T1000 (cell line): Measurements from ENCODE around the gene NTHL1.
"Not testable (repeated sequence)": the region's sequence is repeated elsewhere in the genome, so short reads cannot be mapped to it uniquely, and the experiment has no call there.

ENCODE experiments used
- DNase-seq: peaks from one replicate; lab custom pipeline; 2025; ENCODE audit warnings: mixed read lengths; lab: John Stamatoyannopoulos, UW

The NTHL1 gene

DNA sequence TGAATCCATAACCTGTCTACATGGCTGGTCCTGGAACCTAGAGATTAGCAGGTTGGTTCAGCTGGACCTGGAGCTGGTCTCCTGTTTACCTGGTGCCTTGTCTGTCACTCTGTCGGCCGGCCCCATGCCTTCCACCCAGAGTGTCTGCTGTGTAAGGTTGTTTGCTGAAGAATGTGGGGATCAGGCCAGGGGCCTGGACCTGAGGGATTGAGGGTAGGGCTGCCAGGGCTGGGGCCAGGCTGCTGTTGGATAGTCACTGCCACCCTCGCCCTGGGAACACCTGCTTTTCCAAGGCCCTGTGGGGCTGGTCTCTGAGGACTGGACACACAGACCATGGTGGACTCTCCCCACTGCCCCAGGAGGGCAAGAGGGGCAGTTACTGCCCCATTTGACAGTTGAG is 19.5 kb downstream of the NTHL1 start:
- DNase-seq, result no peak

DNA sequence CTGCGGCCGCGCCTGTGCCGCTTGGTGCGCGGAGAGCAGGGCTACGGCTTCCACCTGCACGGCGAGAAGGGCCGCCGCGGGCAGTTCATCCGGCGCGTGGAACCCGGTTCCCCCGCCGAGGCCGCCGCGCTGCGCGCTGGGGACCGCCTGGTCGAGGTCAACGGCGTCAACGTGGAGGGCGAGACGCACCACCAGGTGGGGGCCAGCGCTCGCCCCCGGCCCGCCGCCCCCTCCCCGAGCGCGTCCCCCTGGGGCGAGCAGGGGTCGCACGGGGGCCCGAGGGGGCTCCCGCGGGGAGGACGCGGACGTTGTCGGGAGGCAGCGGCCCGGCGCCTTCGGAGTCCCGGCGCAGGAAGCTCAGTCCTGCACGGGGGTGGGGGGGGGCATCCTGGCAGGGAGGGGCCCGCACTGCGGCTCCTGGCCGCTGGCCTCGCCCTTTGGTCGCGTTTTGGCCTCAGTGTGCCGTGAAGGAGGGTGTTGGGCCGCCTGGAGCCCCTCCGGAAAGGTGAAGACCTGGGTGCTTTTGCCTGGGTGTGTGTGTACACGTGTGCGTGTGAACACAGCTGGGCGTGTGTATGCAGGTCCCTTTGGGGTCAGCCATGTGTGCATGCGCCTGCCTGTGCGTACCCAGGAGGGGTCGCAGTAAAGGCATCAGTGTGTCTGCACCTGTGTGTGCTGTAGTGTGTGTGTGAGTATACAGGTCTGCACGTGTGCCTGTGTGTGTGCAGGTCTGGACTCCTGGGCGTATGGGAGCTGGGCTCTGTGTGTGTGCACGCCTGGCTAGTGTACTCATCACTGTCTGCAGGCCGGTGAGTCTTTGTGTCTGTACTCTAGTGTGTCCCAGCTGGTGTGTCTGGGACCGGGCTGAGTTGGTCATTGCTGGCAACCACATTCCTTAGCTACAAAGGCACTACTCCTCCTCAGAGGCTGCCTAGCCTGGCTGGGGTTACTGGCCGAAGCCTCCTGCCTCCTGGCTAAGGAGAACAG is 20.3 kb downstream of the NTHL1 start:
- no peak for DNase-seq

DNA sequence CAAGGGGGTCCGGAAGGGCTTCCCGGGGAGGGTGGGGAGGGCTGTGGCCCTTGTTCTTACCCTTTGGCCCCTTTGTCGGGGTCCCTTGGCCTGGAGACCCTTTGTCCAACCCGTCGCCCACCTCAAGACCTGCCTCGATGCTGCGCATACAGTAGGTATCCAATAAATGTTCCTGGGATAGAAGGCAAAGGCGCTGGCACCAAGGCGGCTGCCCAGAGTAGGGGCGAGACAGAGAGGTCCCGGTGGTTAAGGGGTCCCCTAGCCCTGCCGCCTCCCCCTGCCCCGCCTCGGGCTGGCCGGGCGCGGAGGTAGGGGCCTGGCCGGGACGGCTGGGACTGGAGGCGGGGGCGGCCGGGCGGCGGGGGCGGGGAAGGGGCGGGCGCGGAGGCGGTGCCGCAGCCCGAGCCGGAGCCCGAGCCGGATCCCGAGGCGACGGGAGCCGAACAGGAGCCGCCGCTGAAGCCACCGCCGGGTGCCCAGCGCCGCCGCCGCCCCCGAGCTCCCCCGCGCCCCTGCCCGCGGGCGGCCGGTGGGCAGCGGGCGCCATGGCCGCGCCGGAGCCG is 21.1 kb downstream of the NTHL1 start, which contains the start of gene NHERF2:
Gene NHERF2 (plus strand): TSS at position 442 of the 563 bp plus-strand sequence. CDS start 104 bp downstream, at position 546.
- peak; percentile 27 for DNase-seq

DNA sequence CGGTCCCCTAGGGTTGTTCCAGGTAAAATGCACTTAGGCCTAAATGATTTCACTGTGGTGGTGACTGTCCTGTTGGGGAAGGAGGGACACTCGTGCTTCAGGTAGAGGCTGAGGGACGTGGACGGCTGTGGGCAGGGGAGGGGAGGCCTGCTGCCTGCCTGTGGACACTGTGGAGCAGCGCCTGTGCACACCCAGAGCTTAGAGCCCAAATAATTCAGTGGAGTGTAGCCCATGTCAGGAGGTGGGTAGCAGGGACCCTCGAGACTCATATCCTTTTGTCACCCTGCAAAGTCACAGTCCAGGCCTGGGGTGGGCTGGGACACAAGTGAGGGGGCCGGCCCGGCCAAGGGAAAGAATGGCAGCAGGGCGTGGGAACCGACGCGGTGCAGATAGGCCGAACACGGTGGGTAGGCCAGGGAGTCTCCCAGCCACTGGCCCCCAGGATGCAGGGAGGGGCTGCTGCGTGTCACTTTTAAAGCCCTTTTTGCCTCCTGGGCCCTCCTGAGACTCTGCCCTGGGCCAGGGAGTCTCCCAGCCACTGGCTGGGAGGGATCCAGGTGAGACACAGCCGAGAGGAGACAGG is 21.7 kb downstream of the NTHL1 start:
- no peak for DNase-seq

DNA sequence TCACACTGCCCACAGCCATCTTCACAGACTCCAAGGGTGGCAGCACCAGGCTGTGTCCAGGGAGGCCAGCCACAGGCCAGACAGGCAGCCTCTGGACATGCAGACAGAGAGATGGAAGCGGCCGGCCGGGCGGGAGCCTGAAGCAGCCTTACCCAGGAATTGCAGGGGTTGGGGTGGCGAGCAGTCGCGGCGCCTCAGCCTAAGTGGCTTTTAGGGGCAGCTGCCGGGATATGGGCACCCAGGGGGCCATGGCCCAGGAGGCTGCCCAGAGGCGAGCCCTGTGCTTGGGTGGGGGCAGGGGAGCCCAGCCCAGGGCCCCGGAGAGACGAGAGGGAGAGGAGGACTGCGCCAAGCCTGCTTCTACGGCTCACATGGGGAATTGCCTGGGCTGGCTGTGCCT is 22.4 kb downstream of the NTHL1 start:
- DNase-seq, result no peak

DNA sequence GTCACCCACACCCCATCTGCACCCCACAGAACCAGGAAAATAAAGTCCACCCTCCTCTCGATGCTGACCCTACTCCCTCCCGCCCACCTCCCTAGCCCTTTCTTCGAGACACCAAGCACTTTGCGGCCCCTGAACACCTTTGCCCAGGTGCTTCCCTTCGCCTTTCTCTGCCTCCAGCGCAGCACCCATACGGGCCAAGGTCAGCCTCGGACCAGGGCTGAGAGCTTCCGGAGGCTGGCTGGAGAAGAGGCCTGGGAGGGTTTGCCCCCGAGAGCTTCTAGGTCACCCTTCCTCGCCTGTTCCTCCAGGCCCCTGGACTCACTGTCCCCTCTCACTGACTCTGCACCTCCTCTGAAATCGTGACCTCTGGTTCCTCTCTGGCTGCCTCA is 23.6 kb downstream of the NTHL1 start:
- no peak for DNase-seq

DNA sequence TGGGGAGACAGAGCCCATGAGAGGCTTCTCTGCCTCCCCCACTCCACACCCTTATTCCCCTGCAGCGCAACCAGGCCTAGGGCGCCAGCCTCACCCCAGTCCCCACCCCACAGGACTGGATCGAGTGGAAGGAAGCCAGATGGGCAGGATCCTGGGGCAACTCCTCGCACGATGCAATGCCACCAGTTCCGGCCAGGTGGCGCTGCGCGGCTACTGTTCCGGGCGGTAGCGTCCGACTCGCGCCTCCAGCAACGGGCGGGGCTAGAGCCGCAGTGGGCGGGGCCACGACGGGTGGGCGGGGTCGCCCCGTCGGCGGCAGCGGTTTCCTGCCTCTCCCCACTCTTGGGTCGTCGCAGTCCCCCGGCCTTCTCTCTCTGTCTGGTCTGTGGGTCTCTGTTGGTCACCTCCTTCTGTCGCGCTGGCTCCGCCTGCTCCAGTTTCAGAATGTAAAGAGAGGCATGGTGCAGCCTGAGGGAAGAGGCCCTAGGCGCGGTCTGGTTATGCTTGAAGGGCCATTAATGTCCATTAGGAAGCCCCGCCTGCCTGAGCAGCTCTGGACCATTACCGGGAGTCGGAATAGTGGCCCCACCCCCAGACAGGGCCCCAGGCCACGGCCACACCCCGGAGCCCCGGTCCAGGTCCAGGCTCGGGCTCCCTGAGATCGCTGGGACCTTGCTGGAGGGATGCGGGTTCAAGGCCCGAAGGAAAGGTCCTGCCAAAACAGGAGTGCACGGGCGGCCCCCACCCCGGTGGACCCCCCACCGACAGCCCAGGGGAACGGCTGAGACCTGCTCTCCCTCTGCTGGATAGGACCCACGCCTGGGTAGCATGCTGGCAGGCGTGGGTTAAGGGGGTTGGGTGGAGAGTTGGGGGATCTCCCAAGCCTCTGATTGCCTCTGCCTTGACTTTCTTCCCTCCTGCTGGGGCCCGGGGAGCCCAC is 24.3 kb downstream of the NTHL1 start:
- peak; percentile 93 for DNase-seq

DNA sequence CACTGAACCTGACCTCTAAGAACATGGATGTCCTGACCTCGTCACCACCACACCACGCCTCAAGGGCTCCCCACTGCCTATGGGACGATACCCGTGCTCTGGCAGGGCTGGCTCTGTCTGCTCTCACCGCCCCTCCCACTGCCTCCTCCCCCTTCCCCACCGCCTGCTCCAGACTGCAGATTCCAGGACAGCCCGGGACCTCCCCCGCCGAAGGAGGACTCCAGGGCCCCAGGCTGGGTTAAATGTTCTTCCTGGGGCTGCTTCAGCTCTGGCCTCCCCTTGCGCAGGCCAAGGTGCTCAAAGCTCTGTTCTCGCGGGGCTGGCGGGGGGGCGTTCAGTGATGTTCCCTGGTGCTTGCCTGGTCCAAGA is 24.9 kb downstream of the NTHL1 start:
- DNase-seq, result peak; percentile 81

DNA sequence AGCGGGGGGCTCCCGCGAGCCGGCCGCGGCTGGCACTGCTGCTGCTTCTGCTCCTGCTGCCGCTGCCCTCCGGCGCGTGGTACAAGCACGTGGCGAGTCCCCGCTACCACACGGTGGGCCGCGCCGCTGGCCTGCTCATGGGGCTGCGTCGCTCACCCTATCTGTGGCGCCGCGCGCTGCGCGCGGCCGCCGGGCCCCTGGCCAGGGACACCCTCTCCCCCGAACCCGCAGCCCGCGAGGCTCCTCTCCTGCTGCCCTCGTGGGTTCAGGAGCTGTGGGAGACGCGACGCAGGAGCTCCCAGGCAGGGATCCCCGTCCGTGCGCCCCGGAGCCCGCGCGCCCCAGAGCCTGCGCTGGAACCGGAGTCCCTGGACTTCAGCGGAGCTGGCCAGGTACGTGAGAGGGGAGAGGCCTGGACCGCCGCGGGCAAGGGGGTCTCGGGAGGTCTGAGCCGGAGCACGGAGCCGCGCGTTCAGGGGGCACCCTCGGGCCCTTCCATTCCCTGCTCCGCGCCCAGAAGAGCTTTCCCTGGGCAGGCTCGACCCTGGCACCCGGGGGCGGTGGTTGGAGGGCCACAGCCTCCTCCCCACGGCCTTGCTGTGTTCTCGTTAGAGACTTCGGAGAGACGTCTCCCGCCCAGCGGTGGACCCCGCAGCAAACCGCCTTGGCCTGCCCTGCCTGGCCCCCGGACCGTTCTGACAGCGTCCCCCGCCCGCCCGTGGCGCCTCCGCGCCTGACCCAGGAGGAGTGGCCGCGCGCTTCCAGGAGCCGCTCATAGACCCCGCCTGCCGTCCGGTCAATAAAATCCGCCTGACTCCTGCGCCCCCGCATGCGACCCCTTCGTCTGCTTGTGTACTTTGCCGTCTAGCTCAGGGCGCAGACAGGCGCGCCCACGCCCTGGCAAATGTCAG is 27.5 kb downstream of the NTHL1 start:
- DNase-seq, result no peak

DNA sequence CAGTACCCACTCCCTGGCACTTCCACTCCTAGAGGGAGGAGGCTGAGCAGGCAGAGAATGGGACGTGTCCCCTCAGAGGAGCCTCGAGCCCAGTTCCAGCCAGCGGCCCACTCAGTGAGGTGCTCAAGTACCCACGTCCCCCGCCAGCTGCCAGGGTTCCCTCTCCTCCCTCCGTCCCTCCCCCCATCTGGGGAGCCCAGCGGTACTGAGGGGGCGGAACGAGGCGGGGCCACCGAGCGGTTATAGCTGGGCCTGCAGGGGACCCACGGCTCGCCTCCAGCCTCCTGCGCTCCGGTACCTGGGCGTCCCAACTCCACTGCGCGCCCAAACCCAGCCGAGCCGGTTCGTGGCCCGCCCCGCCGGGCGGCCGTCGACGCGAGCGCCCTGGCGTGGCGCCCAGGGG is 28.1 kb downstream of the NTHL1 start, which contains the start of gene NPW:
Gene NPW (plus strand): TSS at position 268 of the 403 bp plus-strand sequence.
- DNase-seq, result no peak

DNA sequence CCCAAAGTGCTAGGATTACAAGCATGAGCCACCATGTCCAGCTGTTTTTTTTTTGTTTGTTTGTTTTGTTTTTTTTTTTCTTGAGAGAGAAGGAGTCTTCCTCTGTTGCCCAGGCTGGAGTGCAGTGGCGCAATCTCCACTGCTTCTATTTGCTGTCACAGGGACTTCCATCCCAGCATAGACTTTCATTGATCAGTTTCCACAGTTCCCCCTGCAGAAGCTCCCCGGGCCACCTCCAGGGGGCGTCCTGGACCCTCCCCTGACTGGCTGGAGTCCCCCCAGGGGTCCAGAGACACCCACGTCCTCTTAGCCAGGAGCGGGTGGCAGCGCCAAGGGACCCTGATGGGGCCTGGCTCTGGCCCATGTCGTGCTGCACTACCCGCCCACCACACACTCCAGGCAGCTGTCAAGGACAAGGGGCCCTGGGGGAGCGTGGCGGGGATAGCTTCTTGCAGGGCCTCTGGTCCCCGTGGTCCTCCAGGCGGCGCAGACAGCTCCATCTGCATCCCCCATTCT is 31.2 kb downstream of the NTHL1 start:
- no peak for DNase-seq

DNA sequence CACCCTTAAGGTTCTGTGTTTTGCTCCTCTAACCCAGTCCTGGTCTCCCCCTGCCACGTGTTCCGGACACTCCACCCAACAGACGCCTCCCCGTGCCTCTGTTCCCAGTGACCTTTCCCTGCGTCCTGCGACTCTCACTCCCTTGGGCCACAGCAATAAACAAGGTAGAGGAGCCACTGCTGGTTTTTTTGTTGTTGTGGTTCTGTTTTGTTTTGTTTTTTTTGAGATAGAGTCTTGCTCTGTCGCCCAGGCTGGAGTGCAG is 31.8 kb downstream of the NTHL1 start:
- no peak for DNase-seq

DNA sequence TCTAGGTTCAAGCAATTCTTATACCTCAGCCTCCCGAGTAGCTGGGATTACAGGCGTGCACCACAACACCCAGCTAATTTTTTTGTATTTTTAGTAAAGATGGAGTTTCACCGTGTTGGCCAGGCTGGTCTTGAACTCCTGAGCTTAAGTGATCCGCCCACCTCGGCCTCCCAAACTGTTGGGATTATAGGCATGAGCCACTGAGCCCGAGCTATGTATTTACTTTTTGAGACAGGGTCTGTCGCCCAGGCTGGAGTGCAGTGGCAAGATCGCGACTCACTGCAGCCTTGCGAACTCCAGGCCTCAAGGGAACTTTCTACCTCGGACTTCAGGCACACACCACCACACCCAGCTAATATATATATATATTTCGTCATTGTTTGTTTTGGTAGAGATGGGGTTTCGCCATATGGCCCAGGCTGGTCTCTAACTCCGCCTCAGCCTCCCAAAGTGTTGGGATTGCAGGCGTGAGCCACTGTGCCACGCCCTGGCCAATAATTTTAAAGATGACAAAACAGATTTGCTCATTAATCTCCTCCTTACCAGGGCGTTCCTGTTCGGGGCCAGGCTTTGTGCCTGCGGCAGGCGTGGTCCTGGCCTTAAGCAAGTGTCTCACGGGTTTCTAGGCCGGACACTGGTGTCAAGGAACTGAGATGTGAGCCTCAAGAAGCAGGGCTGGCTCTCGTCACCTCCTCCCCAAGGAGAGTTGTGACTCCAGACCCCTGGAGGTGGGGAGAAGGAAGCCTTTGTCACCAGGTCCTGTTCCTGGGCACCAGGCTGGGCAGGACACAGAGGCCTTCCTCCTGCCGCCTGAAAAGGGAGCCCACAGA is 32.3 kb downstream of the NTHL1 start:
- peak; percentile 69 for DNase-seq

DNA sequence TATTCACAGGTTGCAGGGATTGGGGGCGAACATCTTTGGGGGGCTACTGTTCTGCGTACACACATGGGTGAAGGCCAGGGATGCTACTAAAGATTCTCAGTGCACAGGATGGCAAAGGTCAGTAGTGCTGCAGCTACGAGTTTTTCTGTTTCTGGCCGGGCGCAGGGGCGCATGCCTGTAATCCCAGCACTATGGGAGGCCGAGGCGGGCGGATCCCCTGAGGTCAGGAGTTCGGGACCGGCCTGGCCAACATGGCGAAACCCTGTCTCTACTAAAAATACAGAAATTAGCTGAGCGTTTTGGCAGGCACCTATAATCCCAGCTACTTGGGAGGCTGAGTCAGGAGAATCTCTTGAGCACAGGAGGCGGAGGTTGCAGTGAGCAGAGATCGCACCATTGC is 34.1 kb downstream of the NTHL1 start:
- no peak for DNase-seq

DNA sequence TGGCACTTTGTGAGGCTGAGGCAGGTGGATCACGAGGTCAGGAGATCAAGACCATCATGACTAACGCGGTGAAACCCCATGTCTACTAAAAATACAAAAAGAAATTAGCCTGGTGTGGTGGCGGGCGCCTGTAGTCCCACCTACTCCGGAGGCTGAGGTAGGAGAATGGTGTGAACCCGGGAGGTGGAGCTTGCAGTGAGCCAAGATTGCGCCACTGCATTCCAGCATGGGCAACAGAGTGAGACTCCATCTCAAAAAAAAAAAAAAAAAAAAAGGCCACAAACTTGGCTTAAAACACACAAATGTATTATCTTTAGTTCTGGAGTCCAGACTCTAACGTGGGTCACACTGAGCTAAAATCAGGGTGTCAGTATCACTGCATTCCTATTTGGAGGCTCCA is 35.9 kb downstream of the NTHL1 start:
- not testable (repeated sequence) for DNase-seq

DNA sequence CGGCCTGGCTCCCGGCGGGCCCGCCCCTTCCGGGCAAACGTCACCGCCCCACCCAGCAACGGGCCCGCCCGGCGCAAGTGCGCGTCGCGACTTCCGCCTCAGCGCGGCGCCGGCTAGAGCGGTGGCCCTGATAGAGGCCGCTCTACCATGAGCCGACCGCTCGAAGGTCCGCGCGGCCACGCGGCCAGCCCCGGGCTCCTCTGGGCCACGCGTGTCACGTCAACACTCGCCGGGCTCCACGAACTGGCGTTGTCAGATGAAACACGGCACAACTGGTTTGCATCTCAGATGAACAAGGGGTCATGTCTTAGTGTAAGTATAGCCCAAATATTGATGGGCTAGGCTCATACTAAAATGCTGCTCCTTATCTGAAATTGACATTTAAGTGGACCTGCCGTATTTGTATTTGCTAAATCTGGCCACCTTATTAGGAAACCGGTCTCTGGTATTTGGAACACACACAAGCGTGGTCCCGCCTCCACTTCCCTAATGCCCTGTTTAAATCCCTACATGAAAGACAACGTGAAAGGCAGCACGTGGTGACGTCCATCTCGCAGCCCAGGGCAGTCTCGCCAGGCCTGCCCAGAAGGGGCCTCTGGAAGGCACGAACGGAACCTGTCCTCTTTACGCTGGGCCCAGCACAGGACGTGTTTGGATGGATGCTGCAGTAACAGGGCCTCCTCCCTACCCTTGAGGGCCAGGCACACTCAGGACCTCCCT is 37.7 kb downstream of the NTHL1 start, which contains the start of gene ZNF598:
Gene ZNF598 (minus strand): TSS at position 31 of the 720 bp plus-strand sequence.
- peak; percentile 66 for DNase-seq

DNA sequence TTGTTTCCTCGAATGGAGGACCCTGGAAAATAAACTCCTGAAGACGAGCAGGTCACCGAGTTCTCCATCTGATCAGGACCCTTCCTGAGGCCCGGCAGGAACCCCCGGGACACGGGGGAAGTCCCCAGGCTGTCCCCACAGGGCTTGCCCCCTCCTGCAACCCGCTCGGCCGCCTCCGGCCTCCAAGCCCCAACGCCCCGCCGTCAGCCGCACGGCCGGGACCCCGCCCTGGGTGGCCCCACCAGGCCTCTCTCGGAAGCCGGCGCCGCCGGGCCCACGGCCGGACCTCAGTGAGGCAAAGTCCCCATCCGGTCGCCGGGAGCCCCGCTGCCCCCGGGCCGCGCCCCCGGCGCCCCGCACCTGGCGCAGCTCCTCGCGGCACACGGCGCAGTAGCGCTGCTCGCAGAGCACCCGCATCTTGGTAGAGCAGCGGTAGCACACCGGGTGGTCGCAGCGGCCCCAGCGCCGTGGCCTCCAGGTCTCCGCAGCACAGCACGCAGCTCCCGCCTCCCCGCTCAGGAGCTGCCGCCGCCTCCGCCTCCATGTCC is 38.4 kb downstream of the NTHL1 start:
- DNase-seq, result no peak

DNA sequence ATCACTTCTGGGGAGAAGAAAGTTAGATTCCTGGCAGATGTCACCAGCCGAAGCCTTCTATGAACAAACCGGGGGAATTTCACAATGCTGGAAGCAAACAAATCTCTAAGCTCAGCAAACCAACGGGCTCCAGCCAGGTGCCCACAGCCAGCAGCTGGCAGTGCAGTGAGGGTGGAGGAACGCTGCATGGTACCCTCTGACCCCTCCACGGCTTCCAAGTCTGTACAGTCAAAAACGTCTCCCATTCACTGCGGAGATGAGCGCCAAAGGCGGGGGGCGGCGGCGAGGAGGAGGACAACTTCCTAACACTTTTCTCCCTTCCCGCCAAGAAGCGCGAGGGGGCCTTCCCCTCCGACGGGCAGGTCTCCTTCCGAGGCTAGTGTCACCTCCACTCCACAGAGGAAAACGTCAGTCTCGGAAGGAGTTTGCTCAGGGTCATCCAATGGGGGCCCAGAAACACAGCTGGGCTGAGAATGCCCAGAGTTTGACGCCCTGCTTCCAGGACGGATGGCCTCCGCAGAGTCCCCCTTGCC is 38.9 kb downstream of the NTHL1 start:
- no peak for DNase-seq
